IPS DF 4.7 (cell line): ENCODE results near the gene ANKRD42.
"Not testable (repeated sequence)": the region's sequence is repeated elsewhere in the genome, so short reads cannot be mapped to it uniquely, and the experiment has no call there.

Experiments used
- DNase-seq: peaks from one replicate; pipeline ENCODE4 v3.0.0-alpha.2; 2013; ENCODE audit warnings: low spot score; ENCODE audit errors: extremely low read depth

ANKRD42 gene

GRCh38 chr11:83172551-83172950, 21.0 kb upstream of the ANKRD42 start:
- DNase-seq, result no peak

GRCh38 chr11:83174008-83174407, 19.5 kb upstream of the ANKRD42 start:
- DNase-seq, result no peak

GRCh38 chr11:83175815-83176214, 17.7 kb upstream of the ANKRD42 start:
- DNase-seq, result no peak

- no peak for DNase-seq
These were observed 11.7 kb upstream of the ANKRD42 start for GRCh38 chr11:83181815-83182214.

- no peak for DNase-seq
These were observed 7.7 kb upstream of the ANKRD42 start for GRCh38 chr11:83185767-83186166.

GRCh38 chr11:83187465-83187864, 6.0 kb upstream of the ANKRD42 start:
- no peak for DNase-seq

- no peak for DNase-seq
These were observed 2.0 kb upstream of the ANKRD42 start for GRCh38 chr11:83191491-83191890.

- DNase-seq, result no peak
These were observed 1.5 kb upstream of the ANKRD42 start for GRCh38 chr11:83191986-83192385.

GRCh38 chr11:83192606-83193245, 786 bp upstream of the ANKRD42 start:
- no peak for DNase-seq

- no peak for DNase-seq
These were observed 1.0 kb downstream of the ANKRD42 start for GRCh38 chr11:83194281-83195142.

GRCh38 chr11:83195143-83195466, 1.6 kb downstream of the ANKRD42 start:
- DNase-seq, result no peak

- no peak for DNase-seq
These were observed 2.1 kb downstream of the ANKRD42 start for GRCh38 chr11:83195649-83196048.

GRCh38 chr11:83200035-83200434, 6.5 kb downstream of the ANKRD42 start:
- DNase-seq, result no peak

- DNase-seq, result no peak
These were observed 12.2 kb downstream of the ANKRD42 start for GRCh38 chr11:83205608-83206185.

- DNase-seq, result no peak
These were observed 12.7 kb downstream of the ANKRD42 start for GRCh38 chr11:83206221-83206620.

GRCh38 chr11:83206771-83207382, 13.4 kb downstream of the ANKRD42 start:
- not testable (repeated sequence) for DNase-seq

- DNase-seq, result no peak
These were observed 25.6 kb downstream of the ANKRD42 start for GRCh38 chr11:83219095-83219494.

- no peak for DNase-seq
These were observed 26.7 kb downstream of the ANKRD42 start for GRCh38 chr11:83220260-83220659.

- DNase-seq, result no peak
These were observed 28.2 kb downstream of the ANKRD42 start for GRCh38 chr11:83221694-83222093.

GRCh38 chr11:83222499-83222898, 29.0 kb downstream of the ANKRD42 start:
- DNase-seq, result no peak

GRCh38 chr11:83223457-83223856, 29.9 kb downstream of the ANKRD42 start:
- DNase-seq, result no peak

GRCh38 chr11:83235825-83236224, 42.3 kb downstream of the ANKRD42 start:
- DNase-seq, result no peak
